Neural cell (in vitro differentiated cells): ENCODE results near the gene DHX30. TPM values are rescaled to one million over a fixed set of nuclear protein-coding genes. Genes with fewer than 3 reads are reported as not detected.

Experiments
- H2AFZ ChIP-seq: fragments of 200-600, 300-800 bp; sonication (generic), shearing (Covaris generic); 2 replicates; pipeline ENCODE4 v1.6.0; 2014; ENCODE audit warnings: low read depth, mild to moderate bottlenecking, antibody characterized with exemption, low read length, moderate library complexity
- H3F3A ChIP-seq: fragments of 200-600 bp; shearing (Covaris generic); 2 replicates; pipeline ENCODE4 v1.6.1; 2016; ENCODE audit warnings: mild to moderate bottlenecking, moderate library complexity, mixed read lengths, antibody characterized with exemption, low read length; ENCODE audit not compliant: insufficient read depth, poor library complexity, severe bottlenecking
- H3K27ac ChIP-seq: fragments of 200-600, 300-800 bp; sonication (generic), shearing (Covaris generic); 2 replicates; pipeline ENCODE4 v1.5.1; 2014; ENCODE audit warnings: mild to moderate bottlenecking, low read length, moderate library complexity
- H3K27me3 ChIP-seq: fragments of 300-800, 200-600 bp; sonication (generic), shearing (Covaris generic); 2 replicates; pipeline ENCODE4 v1.6.0; 2014; ENCODE audit warnings: mild to moderate bottlenecking, low read depth, low read length, moderate library complexity; ENCODE audit not compliant: insufficient read depth
- H3K36me3 ChIP-seq: fragments of 300-800, 200-600 bp; sonication (generic), shearing (Covaris generic); 2 replicates; pipeline ENCODE4 v1.5.1; 2014; ENCODE audit warnings: mild to moderate bottlenecking, antibody characterized with exemption, low read length, moderate library complexity; ENCODE audit not compliant: insufficient read depth
- H3K4me2 ChIP-seq: fragments of 300-800, 200-600 bp; sonication (generic), shearing (Covaris generic); 2 replicates; pipeline ENCODE4 v1.6.0; 2014; ENCODE audit warnings: mild to moderate bottlenecking, low read length
- H3K4me3 ChIP-seq: fragments of 300-800, 200-600 bp; sonication (generic), shearing (Covaris generic); 2 replicates; pipeline ENCODE4 v1.5.1; 2014; ENCODE audit warnings: mild to moderate bottlenecking, low read length, moderate library complexity
- H3K79me2 ChIP-seq: fragments of 200-600 bp; shearing (Covaris generic); replicated peaks from 2 replicates; pipeline ENCODE4 v1.6.0; 2014; ENCODE audit warnings: mild to moderate bottlenecking, low read length, moderate library complexity; ENCODE audit not compliant: insufficient read depth
- H3K9ac ChIP-seq: fragments of 300-800, 200-600 bp; sonication (generic), shearing (Covaris generic); 2 replicates; pipeline ENCODE4 v1.6.1; 2016; ENCODE audit warnings: mild to moderate bottlenecking, low read length, mixed read lengths
- H3K9me2 ChIP-seq: fragments of 200-600 bp; shearing (Covaris generic); 2 replicates; pipeline ENCODE4 v1.6.1; 2016; ENCODE audit warnings: mild to moderate bottlenecking, low read length, mixed read lengths; ENCODE audit not compliant: insufficient read depth
- H3K9me3 ChIP-seq: fragments of 200-600, 300-800 bp; sonication (generic), shearing (Covaris generic); 2 replicates; pipeline ENCODE4 v1.6.1; 2016; ENCODE audit warnings: mild to moderate bottlenecking, mixed run types, low read length, moderate library complexity, mixed read lengths
- H4K20me1 ChIP-seq: fragments of 200-600 bp; shearing (Covaris generic); 2 replicates; pipeline ENCODE4 v1.6.1; 2016; ENCODE audit warnings: mild to moderate bottlenecking, mixed run types; ENCODE audit not compliant: insufficient read depth
- EP300 ChIP-seq: fragments of 450-650 bp; conservative IDR thresholded peaks from 2 replicates; pipeline ENCODE4 v1.6.1; 2014; ENCODE audit warnings: antibody characterized with exemption, mild to moderate bottlenecking, moderate library complexity; ENCODE audit not compliant: poor library complexity, severe bottlenecking
- EZH2 ChIP-seq: fragments of 200-600, 300-800 bp; shearing (Covaris generic), sonication (generic); IDR thresholded peaks from 2 replicates; pipeline ENCODE4 v1.6.1; 2014; ENCODE audit warnings: antibody characterized with exemption, low read length, borderline replicate concordance, mild to moderate bottlenecking; ENCODE audit not compliant: insufficient read depth, poor library complexity, severe bottlenecking
- POLR2AphosphoS5 ChIP-seq: IDR thresholded peaks from 2 replicates; pipeline ENCODE4 v1.6.1; 2012
- REST ChIP-seq: IDR thresholded peaks from 2 replicates; pipeline ENCODE4 v1.6.1; 2012; ENCODE audit warnings: borderline replicate concordance
- SMC3 ChIP-seq: fragments of 450-650 bp; conservative IDR thresholded peaks from 2 replicates; pipeline ENCODE4 v1.6.1; 2014; ENCODE audit warnings: antibody characterized with exemption, mild to moderate bottlenecking, moderate library complexity; ENCODE audit not compliant: poor library complexity
- TAF1 ChIP-seq: IDR thresholded peaks from 2 replicates; pipeline ENCODE4 v1.6.1; 2012; ENCODE audit warnings: low read depth
- polyA plus RNA-seq: library from polyadenylated mRNA; depleted of rRNA; stranded (reverse); fragments of >200 nt; gene quantifications from 2 replicates; pipeline ENCODE4 v1.2.3, GENCODE V29; 2014
- TF ChIP-seq, protein P1 (sequence below): fragments of 450-650 bp; IDR thresholded peaks from 2 replicates; pipeline ENCODE4 v1.5.1; 2014; ENCODE audit warnings: antibody characterized with exemption, mild to moderate bottlenecking, moderate library complexity; ENCODE audit not compliant: poor library complexity, severe bottlenecking

Gene DHX30
- polyA plus RNA-seq, 1 donor from 2014 or later = 101 TPM

- no peak overlapping the region for H3K27ac ChIP-seq
- H4K20me1 ChIP-seq = peaks cover 4% of the 10 kb centered on the region
- no peak overlapping the region for H3K9ac ChIP-seq
- H2AFZ ChIP-seq = no peak overlapping the region
- no peak for TF ChIP-seq EP300
- TF ChIP-seq REST = no peak
- TF ChIP-seq POLR2AphosphoS5 = no peak
- TF ChIP-seq, protein P1, sequence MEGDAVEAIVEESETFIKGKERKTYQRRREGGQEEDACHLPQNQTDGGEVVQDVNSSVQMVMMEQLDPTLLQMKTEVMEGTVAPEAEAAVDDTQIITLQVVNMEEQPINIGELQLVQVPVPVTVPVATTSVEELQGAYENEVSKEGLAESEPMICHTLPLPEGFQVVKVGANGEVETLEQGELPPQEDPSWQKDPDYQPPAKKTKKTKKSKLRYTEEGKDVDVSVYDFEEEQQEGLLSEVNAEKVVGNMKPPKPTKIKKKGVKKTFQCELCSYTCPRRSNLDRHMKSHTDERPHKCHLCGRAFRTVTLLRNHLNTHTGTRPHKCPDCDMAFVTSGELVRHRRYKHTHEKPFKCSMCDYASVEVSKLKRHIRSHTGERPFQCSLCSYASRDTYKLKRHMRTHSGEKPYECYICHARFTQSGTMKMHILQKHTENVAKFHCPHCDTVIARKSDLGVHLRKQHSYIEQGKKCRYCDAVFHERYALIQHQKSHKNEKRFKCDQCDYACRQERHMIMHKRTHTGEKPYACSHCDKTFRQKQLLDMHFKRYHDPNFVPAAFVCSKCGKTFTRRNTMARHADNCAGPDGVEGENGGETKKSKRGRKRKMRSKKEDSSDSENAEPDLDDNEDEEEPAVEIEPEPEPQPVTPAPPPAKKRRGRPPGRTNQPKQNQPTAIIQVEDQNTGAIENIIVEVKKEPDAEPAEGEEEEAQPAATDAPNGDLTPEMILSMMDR = no peak
- no peak for TF ChIP-seq TAF1
- TF ChIP-seq SMC3 = no peak
- TF ChIP-seq EZH2 = no peak
- no peaks in the 10 kb centered on the region for H3K9me2 ChIP-seq
- no peaks in the 10 kb centered on the region for H3K36me3 ChIP-seq
- H3F3A ChIP-seq = no peaks in the 10 kb centered on the region
- no peaks in the 10 kb centered on the region for H3K9me3 ChIP-seq
- no peak overlapping the region for H3K4me3 ChIP-seq
- peaks cover 43% of the 10 kb centered on the region for H3K79me2 ChIP-seq
- H3K27me3 ChIP-seq = no peaks in the 10 kb centered on the region
- H3K4me2 ChIP-seq = no peak overlapping the region
Observed at GRCh38 chr3:47762233-47762632, 40.7 kb upstream of the DHX30 start.

- Histone ChIP-seq H2AFZ (no peak overlapping the region), H3K9me3 (no peaks in the 10 kb centered on the region), H3K4me3 (no peak overlapping the region), H3K27me3 (no peaks in the 10 kb centered on the region), H3F3A (no peaks in the 10 kb centered on the region), H3K36me3 (no peaks in the 10 kb centered on the region), H3K79me2 (peaks cover 54% of the 10 kb centered on the region), H3K9me2 (no peaks in the 10 kb centered on the region), H3K4me2 (no peak overlapping the region), H4K20me1 (peaks cover 4% of the 10 kb centered on the region), H3K9ac (no peak overlapping the region), H3K27ac (no peak overlapping the region)
- TF ChIP-seq EZH2 (no peak), TAF1 (no peak), REST (no peak)
Observed at GRCh38 chr3:47766186-47766585, 36.8 kb upstream of the DHX30 start.
